Stomach (tissue), 4 donors: ENCODE measurements around the gene TEFM.

Experiments used
- CTCF ChIP-seq, 7 experiments: fragments of 450-650 bp in 4 of 7; fragments of 200-600 bp in 3 of 7; sonication (generic) in 3 of 7; IDR thresholded peaks; one replicate each; pipeline ENCODE4 v1.5.1; 2016 to 2019; ENCODE audit warnings: antibody characterized with exemption in 7 of 7, control low read depth in 2 of 7, mild to moderate bottlenecking in 1 of 7
- POLR2A ChIP-seq, 4 donors: fragments of 450-650 bp; IDR thresholded peaks; one replicate each; pipeline ENCODE4 v1.6.1; 2016; ENCODE audit warnings: antibody characterized with exemption in 4 of 4, control low read depth in 2 of 4, mild to moderate bottlenecking in 1 of 4, moderate library complexity in 1 of 4

GRCh38 chr17:30858556-30859250 is 47.3 kb downstream of the TEFM start:
- TF ChIP-seq CTCF (IDR thresholded peaks at IDR 0.05) = no peak
- no peak for TF ChIP-seq POLR2A (IDR thresholded peaks at IDR 0.05)
